K562 (cell line): ENCODE data around the gene COX20. TPM values are rescaled to one million over a fixed set of nuclear protein-coding genes. Genes with fewer than 3 reads are reported as not detected.

Experiments
- ATAC-seq: fragments of 200-7000 bp; cut with Tn5 transposase; 3 replicates; pipeline ENCODE4 v1.9.1; 2020; ENCODE audit warnings: moderate library complexity
- BruUV-seq: library from RNA; stranded (reverse); fragments of 400-500 nt; replicated peaks from 2 replicates; lab custom pipeline; 2021; lab: Mats Ljungman, UMichigan
- CTCF ChIA-PET: fragments of 300-600 bp; formaldehyde crosslinking; extraction: SDS; loops from one replicate; lab custom pipeline; 2021; ENCODE audit warnings: low intra/inter-chr PET ratio; lab: Yijun Ruan, JAX
- POLR2A ChIA-PET: fragments of 300-600, 350-650 bp; sonication (Branson Sonifier 250); formaldehyde crosslinking; extraction: SDS; loops from one replicate; lab custom pipeline; 2021; ENCODE audit warnings: antibody characterized with exemption, inconsistent platforms; lab: Yijun Ruan, JAX
- DNase-seq, 4 experiments: peaks; one replicate each; pipeline versions ENCODE4 v3.0.0 to v3.0.0-alpha.2; 2011 to 2018; ENCODE audit warnings: low spot score in 3 of 4, mixed read lengths in 3 of 4; ENCODE audit errors: extremely low read depth in 1 of 4
- FAIRE-seq: peaks from 2 replicates; lab custom pipeline; 2011; peaks lifted over from hg19 to GRCh38; lab: Jason Lieb, UNC
- H2AFZ ChIP-seq: 2 replicates; pipeline ENCODE4 v1.6.0; 2011; ENCODE audit warnings: low read depth, low read length, control low read depth, inconsistent platforms
- H3K27ac ChIP-seq: fragments of 200-600 bp; 3 replicates; pipeline ENCODE4 v1.8.0; 2011; ENCODE audit warnings: low read depth, mild to moderate bottlenecking, control low read depth, inconsistent platforms, low read length, moderate library complexity, mixed read lengths; ENCODE audit errors: extremely low read depth
- H3K27me3 ChIP-seq, 2 experiments: fragments of 300-600 bp in 1 of 2; 2 replicates in 1 of 2; 3 replicates in 1 of 2; pipeline versions ENCODE4 v1.6.0 to v1.8.0; 2011; ENCODE audit warnings: inconsistent platforms in 2 of 2, low read length in 2 of 2, mild to moderate bottlenecking in 1 of 2, mixed read lengths in 1 of 2, moderate library complexity in 1 of 2; ENCODE audit not compliant: control insufficient read depth in 2 of 2, insufficient read depth in 2 of 2
- H3K36me3 ChIP-seq: fragments of 300-600 bp; 3 replicates; pipeline ENCODE4 v1.8.0; 2011; ENCODE audit warnings: mild to moderate bottlenecking, low read length, inconsistent platforms; ENCODE audit not compliant: control insufficient read depth, insufficient read depth
- H3K4me1 ChIP-seq, 2 experiments: fragments of 200-600 bp in 1 of 2; replicated peaks in 1 of 2; 2 replicates in 1 of 2; 3 replicates in 1 of 2; pipeline versions ENCODE4 v1.5.1 to v1.8.0; 2011; ENCODE audit warnings: inconsistent platforms in 2 of 2, low read length in 2 of 2, mild to moderate bottlenecking in 1 of 2, mixed read lengths in 1 of 2, moderate library complexity in 1 of 2; ENCODE audit not compliant: control insufficient read depth in 2 of 2, insufficient read depth in 2 of 2
- H3K4me2 ChIP-seq: 2 replicates; pipeline ENCODE4 v1.6.1; 2011; ENCODE audit warnings: low read length, control low read depth, inconsistent platforms, mixed read lengths; ENCODE audit not compliant: insufficient read depth
- H3K4me3 ChIP-seq: fragments of 200-600 bp; sonication (generic), shearing (Covaris generic); 2 replicates; pipeline ENCODE4 v1.5.1; 2016; ENCODE audit warnings: control low read depth, inconsistent platforms
- H3K79me2 ChIP-seq: fragments of 200-600 bp; 3 replicates; pipeline ENCODE4 v1.8.0; 2011; ENCODE audit warnings: low read length, inconsistent platforms; ENCODE audit not compliant: control insufficient read depth, insufficient read depth
- H3K9ac ChIP-seq, 2 experiments: 2 replicates each; pipeline versions ENCODE4 v1.6.0 to v1.6.1; 2011; ENCODE audit warnings: low read depth in 2 of 2, low read length in 2 of 2, control low read depth in 1 of 2, inconsistent platforms in 1 of 2, mild to moderate bottlenecking in 1 of 2, mixed read lengths in 1 of 2; ENCODE audit not compliant: insufficient read depth in 1 of 2
- H3K9me1 ChIP-seq: one replicate; pipeline ENCODE4 v1.6.0; 2011; ENCODE audit warnings: inconsistent platforms, mild to moderate bottlenecking, low read length, moderate library complexity; ENCODE audit not compliant: control insufficient read depth, insufficient read depth
- H3K9me3 ChIP-seq: replicated peaks from 2 replicates; pipeline ENCODE4 v1.5.1; 2011; ENCODE audit warnings: low read depth, low read length, inconsistent platforms; ENCODE audit not compliant: control insufficient read depth, insufficient read depth
- H4K20me1 ChIP-seq: replicated peaks from 2 replicates; pipeline ENCODE4 v1.6.1; 2011; ENCODE audit warnings: low read length, inconsistent platforms, mixed read lengths; ENCODE audit not compliant: control insufficient read depth, insufficient read depth
- COPS2 ChIP-seq: fragments of 450-650 bp; conservative IDR thresholded peaks from 2 replicates; pipeline ENCODE4 v1.6.1; 2016; ENCODE audit warnings: mild to moderate bottlenecking, moderate library complexity
- FOXP1 ChIP-seq: sonication (generic); formaldehyde crosslinking; IDR thresholded peaks from 2 replicates; pipeline ENCODE4 v1.8.0; 2022; ENCODE audit warnings: mild to moderate bottlenecking, missing genetic modification reagents
- GABPB1 ChIP-seq: sonication (generic); formaldehyde crosslinking; IDR thresholded peaks from 2 replicates; pipeline ENCODE4 v1.8.0; 2022; ENCODE audit warnings: mild to moderate bottlenecking, missing genetic modification reagents
- GATAD2A ChIP-seq: fragments of 450-650 bp; IDR thresholded peaks from 2 replicates; pipeline ENCODE4 v1.6.1; 2017
- HDAC3 ChIP-seq: fragments of 450-650 bp; IDR thresholded peaks from 2 replicates; pipeline ENCODE4 v1.6.1; 2018; ENCODE audit warnings: borderline replicate concordance, mild to moderate bottlenecking, moderate library complexity; ENCODE audit not compliant: partially characterized antibody
- HMGN3 ChIP-seq: IDR thresholded peaks from 2 replicates; pipeline ENCODE4 v1.6.1; 2011; ENCODE audit warnings: borderline replicate concordance, low read depth, mild to moderate bottlenecking, mixed read lengths, low read length; ENCODE audit not compliant: insufficient read length; ENCODE audit errors: extremely low read depth
- JUN ChIP-seq, 2 experiments: sonication (generic) in 1 of 2; formaldehyde crosslinking in 1 of 2; IDR thresholded peaks; 2 replicates each; pipeline versions ENCODE4 v1.6.1 to v1.8.0; 2012 to 2022; ENCODE audit warnings: borderline replicate concordance in 2 of 2, mild to moderate bottlenecking in 2 of 2, improper control_type of control experiment in 1 of 2, low read depth in 1 of 2, low read length in 1 of 2, missing genetic modification reagents in 1 of 2
- NFXL1 ChIP-seq: fragments of 450-650 bp; formaldehyde crosslinking; IDR thresholded peaks from 2 replicates; pipeline ENCODE4 v1.4.0; 2021; ENCODE audit warnings: mild to moderate bottlenecking
- NONO ChIP-seq, 2 experiments: fragments of 200-400 bp in 1 of 2; fragments of 450-650 bp in 1 of 2; formaldehyde crosslinking in 1 of 2; IDR thresholded peaks; 2 replicates each; pipeline ENCODE4 v1.6.1; 2017; ENCODE audit warnings: low read depth in 2 of 2, mild to moderate bottlenecking in 2 of 2, moderate library complexity in 2 of 2, low read length in 1 of 2
- RBM15 ChIP-seq: fragments of 200-400 bp; formaldehyde crosslinking; IDR thresholded peaks from 2 replicates; pipeline ENCODE4 v1.6.1; 2018; ENCODE audit warnings: mild to moderate bottlenecking, low read length, moderate library complexity; ENCODE audit not compliant: insufficient read depth
- SIN3A ChIP-seq, 2 experiments: fragments of 150-350 bp in 1 of 2; IDR thresholded peaks; 2 replicates each; pipeline ENCODE4 v1.6.1; 2011 to 2016; ENCODE audit warnings: borderline replicate concordance in 2 of 2, low read depth in 2 of 2, low read length in 2 of 2, mild to moderate bottlenecking in 2 of 2, moderate library complexity in 2 of 2; ENCODE audit not compliant: control insufficient read depth in 1 of 2
- STAG1 ChIP-seq: sonication (generic); formaldehyde crosslinking; IDR thresholded peaks from 2 replicates; pipeline ENCODE4 v1.5.0; 2020; ENCODE audit warnings: missing genetic modification reagents, borderline replicate concordance
- TAF15 ChIP-seq: fragments of 200-400 bp; formaldehyde crosslinking; IDR thresholded peaks from 2 replicates; pipeline ENCODE4 v1.6.1; 2017; ENCODE audit warnings: mild to moderate bottlenecking, low read depth, low read length, moderate library complexity
- TGIF2 ChIP-seq: sonication (generic); formaldehyde crosslinking; IDR thresholded peaks from 2 replicates; pipeline ENCODE4 v1.8.1; 2022; ENCODE audit warnings: mild to moderate bottlenecking, missing genetic modification reagents, moderate library complexity
- ZNF57 ChIP-seq: fragments of 450-650 bp; formaldehyde crosslinking; IDR thresholded peaks from 2 replicates; pipeline ENCODE4 v1.4.0; 2020; ENCODE audit warnings: mild to moderate bottlenecking, moderate library complexity
- WGBS: fragments of 100-300 bp; shearing (Covaris generic); methylation state at CpG from one replicate; pipeline ENCODE4 v1.1.6; 2016; ENCODE audit warnings: low coverage, mixed read lengths; ENCODE audit not compliant: insufficient coverage; ENCODE audit errors: missing lambda C conversion rate; 5-methylcytosine and 5-hydroxymethylcytosine counted together
- in situ Hi-C: fragments of 300-500 bp; cut with MboI; formaldehyde crosslinking; loops from 4 replicates; pipeline ENCODE4 v1.15.0; 2018; ENCODE audit warnings: inconsistent platforms, mixed read lengths
- intact Hi-C: fragments of 100-400 bp; cut with micrococcal nuclease; formaldehyde crosslinking; loops from 2 replicates; pipeline ENCODE4 v1.14.2; 2022
- polyA plus RNA-seq, 8 experiments: library from polyadenylated mRNA; depleted of rRNA in 4 of 8; stranded (reverse) in 5 of 8; unstranded in 3 of 8; fragments of >200 nt; fragmentation: Nextera tagmentation in 2 of 8; fragmentation: Illumina TruSeq in 1 of 8; extraction: Ambion mirVana in 2 of 8; extraction: Trizol in 1 of 8; gene quantifications; 2 replicates each; pipeline versions ENCODE4 v1.2.1 to v1.2.3, GENCODE V29; 2011 to 2014; ENCODE audit warnings: inconsistent platforms in 1 of 8, missing spikeins in 1 of 8
- total RNA-seq, 7 experiments: library from RNA; depleted of rRNA in 6 of 7; stranded (reverse); fragments of >200 nt in 6 of 7; fragmentation: Illumina TruSeq in 2 of 7; extraction: Trizol in 2 of 7; gene quantifications; 2 replicates each; pipeline versions ENCODE4 v1.2.1 to v1.2.3, GENCODE V29; 2011 to 2021; ENCODE audit warnings: low replicate concordance in 1 of 7
- TF ChIP-seq, protein P1 (sequence below): fragments of 450-650 bp; IDR thresholded peaks from 2 replicates; pipeline ENCODE4 v1.6.1; 2016; ENCODE audit warnings: low read depth, mild to moderate bottlenecking, moderate library complexity
- TF ChIP-seq, protein P2 (sequence below), 2 experiments: fragments of 450-650 bp in 1 of 2; sonication (generic) in 1 of 2; formaldehyde crosslinking in 1 of 2; IDR thresholded peaks in 1 of 2; conservative IDR thresholded peaks in 1 of 2; 2 replicates each; pipeline versions ENCODE4 v1.6.1 to v1.8.1; 2016 to 2023; ENCODE audit warnings: mild to moderate bottlenecking in 2 of 2, moderate library complexity in 2 of 2, inconsistent platforms in 1 of 2, missing genetic modification reagents in 1 of 2

COX20 gene
- total and polyA plus RNA-seq, 9 of the 15 experiments (the other 6 are each of a cell fraction or from before 2014, with no cell fraction given) = 41.5 to 192 (median 84.3) TPM

DNA sequence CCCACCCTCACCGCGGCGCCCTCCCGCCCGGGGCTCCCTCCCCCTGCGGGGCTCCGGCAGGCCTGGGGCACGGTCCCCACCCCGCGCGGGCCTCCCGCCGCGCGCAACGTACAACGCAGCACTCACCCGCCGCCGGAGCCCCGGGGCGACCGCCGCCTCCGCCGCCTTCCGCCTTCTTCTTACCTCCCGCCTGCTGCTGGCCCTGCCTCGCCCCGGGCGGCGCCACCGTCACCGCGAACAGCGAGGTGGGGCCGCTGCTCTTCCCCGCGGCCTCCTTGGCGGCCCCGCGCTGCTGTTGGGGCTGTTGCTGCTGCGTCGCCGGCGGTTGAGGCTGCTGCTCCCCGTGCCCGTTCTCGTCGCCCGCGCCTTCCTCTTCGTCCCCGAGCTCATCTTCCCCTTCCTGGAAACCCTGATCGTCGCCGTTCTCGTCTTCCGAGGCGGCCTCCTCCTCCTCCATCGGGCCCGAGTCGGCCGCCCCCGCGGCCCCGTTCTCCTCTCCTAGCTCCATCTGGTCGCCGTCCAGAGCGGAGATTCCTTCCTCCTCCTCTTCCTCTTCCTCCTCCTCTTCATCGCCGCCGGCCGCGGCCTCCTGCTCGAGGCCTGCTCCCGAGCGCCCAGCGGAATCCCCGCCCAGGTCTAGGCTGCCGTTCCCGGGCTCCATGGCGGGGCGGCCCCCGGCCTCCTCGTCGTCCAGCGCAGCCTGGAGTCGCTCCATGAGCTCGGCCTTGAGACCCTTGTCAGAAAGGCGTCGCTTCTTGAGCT, 28.2 kb downstream of the COX20 start:
- peaks cover 46% of the 10 kb centered on the region for H4K20me1 ChIP-seq
- H3K27ac ChIP-seq = peak overlapping the region; percentile 98
- H2AFZ ChIP-seq = no peak overlapping the region
- ChIA-PET CTCF (interaction anchor here (0.6 to 0.9 kb wide), 2 partner anchors 179 to 1384 kb away, joined by 3 read pairs; no protein-coding TSS in a partner anchor), POLR2A (interaction anchor here (0.6 to 24.0 kb wide), 10 partner anchors 13 to 1412 kb away, joined by 3 to 485 read pairs (median 4); partner anchors contain the start of gene COX20)
- in situ Hi-C loops (loop anchor here (5.0 kb wide), 1 partner anchor 179 kb away; no protein-coding TSS in a partner anchor), intact Hi-C loops (loop anchor here (1.0 to 5.0 kb wide), 5 partner anchors 28 to 1606 kb away; partner anchors contain the start of genes CEP170, COX20 and SDCCAG8)
- no peaks in the 10 kb centered on the region for H3K9me3 ChIP-seq
- peak overlapping the region; percentile 96 for H3K4me3 ChIP-seq
- DNase-seq (peak in 2 of 4 experiments; percentile 83 to 84), FAIRE-seq (no peak), ATAC-seq (peak; percentile 4)
- H3K27me3 ChIP-seq = no peaks in the 10 kb centered on the region
- H3K79me2 ChIP-seq = peaks cover 76% of the 10 kb centered on the region
- peaks cover 2% of the 10 kb centered on the region for H3K9me1 ChIP-seq
- peak overlapping the region; percentile 93 for H3K4me2 ChIP-seq
- H3K9ac ChIP-seq = peak overlapping the region; percentile 98 to 100
- peaks cover 48% of the 10 kb centered on the region for H3K36me3 ChIP-seq
- peaks cover 15% of the 10 kb centered on the region in 2 experiments; a peak in 4 of 5 replicates for H3K4me1 ChIP-seq
- BruUV-seq = TSS peak; percentile 65
- under 1% methylated on average over 59 of the region's 92 CpGs for WGBS
- TF ChIP-seq HDAC3 = no peak
- TF ChIP-seq NONO (IDR thresholded peaks at IDR 0.05; ENCODE audit: low read depth in 2 of 2, low read length in 1 of 2) = peak; percentile 19 to 49; a peak in 2 of 4 replicates
- TF ChIP-seq COPS2 = no peak
- TF ChIP-seq SIN3A (IDR thresholded peaks at IDR 0.05; ENCODE audit: borderline replicate concordance in 2 of 2, control insufficient read depth in 1 of 2, low read depth in 2 of 2, low read length in 2 of 2) = peak in 1 of 2 experiments; percentile 4; a peak in 1 of 4 replicates
- TF ChIP-seq, protein P1, sequence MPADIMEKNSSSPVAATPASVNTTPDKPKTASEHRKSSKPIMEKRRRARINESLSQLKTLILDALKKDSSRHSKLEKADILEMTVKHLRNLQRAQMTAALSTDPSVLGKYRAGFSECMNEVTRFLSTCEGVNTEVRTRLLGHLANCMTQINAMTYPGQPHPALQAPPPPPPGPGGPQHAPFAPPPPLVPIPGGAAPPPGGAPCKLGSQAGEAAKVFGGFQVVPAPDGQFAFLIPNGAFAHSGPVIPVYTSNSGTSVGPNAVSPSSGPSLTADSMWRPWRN = no peak
- TF ChIP-seq NFXL1 (CRISPR knock-in tag) = 0 out of 2 replicates have a peak, but pooled peaks have one; percentile 8
- TF ChIP-seq JUN (IDR thresholded peaks at IDR 0.05; ENCODE audit: borderline replicate concordance, low read depth, low read length) = no peak
- TF ChIP-seq JUN (CRISPR knock-in tag; IDR thresholded peaks at IDR 0.05; ENCODE audit: borderline replicate concordance) = 0 out of 2 replicates have a peak, but pooled peaks have one; percentile 53
- TF ChIP-seq FOXP1 = peak; percentile 65; the same call in 1 of the 2 replicates
- TF ChIP-seq TGIF2 (CRISPR knock-in tag) = peak; percentile 89; the same call in 1 of the 2 replicates
- 0 out of 2 replicates have a peak, but pooled peaks have one; percentile 25 for TF ChIP-seq RBM15
- TF ChIP-seq HMGN3 = peak; percentile 28
- TF ChIP-seq TAF15 = no peak
- TF ChIP-seq, protein P2, sequence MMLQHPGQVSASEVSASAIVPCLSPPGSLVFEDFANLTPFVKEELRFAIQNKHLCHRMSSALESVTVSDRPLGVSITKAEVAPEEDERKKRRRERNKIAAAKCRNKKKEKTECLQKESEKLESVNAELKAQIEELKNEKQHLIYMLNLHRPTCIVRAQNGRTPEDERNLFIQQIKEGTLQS (IDR thresholded peaks at IDR 0.05) = no peak
- TF ChIP-seq, protein P2 (CRISPR knock-in tag; conservative IDR thresholded peaks at IDR 0.05) = 0 out of 2 replicates have a peak, but pooled peaks have one; percentile 9
- TF ChIP-seq ZNF57 (CRISPR knock-in tag) = no peak
- TF ChIP-seq GATAD2A = no peak
- peak; percentile 5; the same call in 1 of the 2 replicates for TF ChIP-seq STAG1 (CRISPR knock-in tag)
- no peak for TF ChIP-seq GABPB1 (CRISPR knock-in tag)
